ENCODE results near the gene PTPN5.

GRCh38 chr11:18737642-18738041 lies 54.0 kb downstream of the PTPN5 start:
- no peak for TF ChIP-seq RAD21 (IDR thresholded peaks at IDR 0.05; ENCODE audit: low read depth)
- TF ChIP-seq CTCF (IDR thresholded peaks at IDR 0.05 in 2 of 3, conservative IDR thresholded peaks at IDR 0.05 in 1 of 3; ENCODE audit: borderline replicate concordance in 1 of 3, insufficient read depth in 1 of 3, low read depth in 2 of 3, low read length in 2 of 3): no peak
- TF ChIP-seq POLR2A (IDR thresholded peaks at IDR 0.05; ENCODE audit: borderline replicate concordance, extremely low read depth, insufficient read depth, insufficient read length): no peak
- no peak for TF ChIP-seq CEBPB (IDR thresholded peaks at IDR 0.05; ENCODE audit: low read depth)
- no peak for TF ChIP-seq POLR2AphosphoS5 (IDR thresholded peaks at IDR 0.05; ENCODE audit: low read depth, low read length)
- TF ChIP-seq EZH2phosphoT487 (IDR thresholded peaks at IDR 0.05; ENCODE audit: borderline replicate concordance): no peak
